AML-193 (cell line): ENCODE data around the gene CYP3A7.
"Not testable (repeated sequence)": the region's sequence is repeated elsewhere in the genome, so short reads cannot be mapped to it uniquely, and the experiment has no call there.

Experiments
- DNase-seq, 2 experiments: peaks; one replicate each; lab custom pipeline; 2025; lab: John Stamatoyannopoulos, UW

CYP3A7 gene

GRCh38 chr7:99667179-99667578 is 67.8 kb downstream of the CYP3A7 start:
- DNase-seq, result no peak

- DNase-seq, result peak; percentile 16 to 17
Observed at GRCh38 chr7:99666013-99666395, 69.0 kb downstream of the CYP3A7 start.

GRCh38 chr7:99665312-99666012 is 69.5 kb downstream of the CYP3A7 start:
- DNase-seq, result no peak

GRCh38 chr7:99657879-99658278 is 77.1 kb downstream of the CYP3A7 start:
- not testable (repeated sequence) for DNase-seq
